Keratinocyte (primary cell): ENCODE results near the gene ACOT9. TPM values are rescaled to one million over a fixed set of nuclear protein-coding genes. Genes with fewer than 3 reads are reported as not detected.

Experiments used
- DNase-seq: peaks from one replicate; pipeline ENCODE4 v3.0.0-alpha.2; 2011; ENCODE audit warnings: low read depth, missing footprints, low spot score
- FAIRE-seq: peaks from 2 replicates; lab custom pipeline; 2011; peaks lifted over from hg19 to GRCh38; lab: Jason Lieb, UNC
- H2AFZ ChIP-seq: 2 replicates; pipeline ENCODE4 v1.6.0; 2012; ENCODE audit warnings: low read length, control low read depth, inconsistent platforms; ENCODE audit not compliant: control insufficient read depth
- H3K27ac ChIP-seq: 2 replicates; pipeline ENCODE4 v1.5.1; 2011; ENCODE audit warnings: low read length; ENCODE audit not compliant: control insufficient read depth, insufficient read depth
- H3K27me3 ChIP-seq: 3 replicates; pipeline ENCODE4 v1.6.0; 2011; ENCODE audit warnings: low read length; ENCODE audit not compliant: control insufficient read depth, insufficient read depth; ENCODE audit errors: extremely low read depth
- H3K36me3 ChIP-seq, 2 experiments: 2 replicates in 1 of 2; 3 replicates in 1 of 2; pipeline ENCODE4 v1.5.1; 2011; ENCODE audit warnings: low read length in 2 of 2, mild to moderate bottlenecking in 1 of 2; ENCODE audit not compliant: control insufficient read depth in 2 of 2, insufficient read depth in 2 of 2; ENCODE audit errors: extremely low read depth in 1 of 2
- H3K4me1 ChIP-seq: 3 replicates; pipeline ENCODE4 v1.5.1; 2011; ENCODE audit warnings: low read length; ENCODE audit not compliant: control insufficient read depth, insufficient read depth; ENCODE audit errors: extremely low read depth
- H3K4me2 ChIP-seq: 3 replicates; pipeline ENCODE4 v1.6.0; 2011; ENCODE audit warnings: low read depth, low read length; ENCODE audit not compliant: control insufficient read depth, insufficient read depth; ENCODE audit errors: extremely low read depth
- H3K4me3 ChIP-seq, 3 experiments: fragments of 200-600 bp in 1 of 3; sonication (generic) in 1 of 3; 2 replicates in 2 of 3; 3 replicates in 1 of 3; pipeline ENCODE4 v1.5.1; 2011 to 2016; ENCODE audit warnings: low read length in 3 of 3, mild to moderate bottlenecking in 3 of 3, control low read depth in 2 of 3, inconsistent platforms in 1 of 3, low read depth in 1 of 3, mixed read lengths in 1 of 3, mixed run types in 1 of 3, moderate library complexity in 1 of 3; ENCODE audit not compliant: control insufficient read depth in 2 of 3, insufficient read depth in 2 of 3; ENCODE audit errors: extremely low read depth in 1 of 3
- H3K79me2 ChIP-seq: 2 replicates; pipeline ENCODE4 v1.6.0; 2012; ENCODE audit warnings: low read length; ENCODE audit not compliant: control insufficient read depth, insufficient read depth
- H3K9ac ChIP-seq: 3 replicates; pipeline ENCODE4 v1.6.0; 2011; ENCODE audit warnings: low read length; ENCODE audit not compliant: control insufficient read depth, insufficient read depth; ENCODE audit errors: extremely low read depth
- H3K9me1 ChIP-seq: 3 replicates; pipeline ENCODE4 v1.6.0; 2011; ENCODE audit warnings: low read length; ENCODE audit not compliant: control insufficient read depth, insufficient read depth; ENCODE audit errors: extremely low read depth
- H3K9me3 ChIP-seq: 2 replicates; pipeline ENCODE4 v1.5.1; 2012; ENCODE audit warnings: low read depth, low read length; ENCODE audit not compliant: control insufficient read depth
- H4K20me1 ChIP-seq: 3 replicates; pipeline ENCODE4 v1.6.0; 2011; ENCODE audit warnings: low read length; ENCODE audit not compliant: control insufficient read depth, insufficient read depth; ENCODE audit errors: extremely low read depth
- EZH2 ChIP-seq: IDR thresholded peaks from one replicate; pipeline ENCODE4 v1.6.1; 2012; ENCODE audit warnings: inconsistent platforms, mild to moderate bottlenecking, low read length, moderate library complexity
- dilution Hi-C: fragments of 300-500 bp; cut with MboI; formaldehyde crosslinking; loops from one replicate; pipeline ENCODE4 v1.7.0; 2020; ENCODE audit warnings: low sequenced_read_pairs; ENCODE audit not compliant: extremely low pct_ligation_motif_present
- polyA plus RNA-seq, 5 experiments: library from polyadenylated mRNA; depleted of rRNA in 3 of 5; stranded (reverse) in 3 of 5; stranded (forward) in 1 of 5; unstranded in 1 of 5; fragments of >200 nt; gene quantifications; 1 replicate in 1 of 5; 2 replicates in 3 of 5; 3 replicates in 1 of 5; pipeline versions ENCODE4 v1.2.1 to v1.2.3, GENCODE V29; 2011 to 2012; ENCODE audit warnings: missing spikeins in 2 of 5, low read depth in 1 of 5, low replicate concordance in 1 of 5
- TF ChIP-seq, protein P1 (sequence below), 3 experiments: IDR thresholded peaks in 1 of 3; conservative IDR thresholded peaks in 1 of 3; optimal IDR thresholded peaks in 1 of 3; 2 replicates in 2 of 3; 3 replicates in 1 of 3; pipeline versions ENCODE3 to v1.5.1; 2011; ENCODE audit warnings: low read length in 3 of 3, mild to moderate bottlenecking in 3 of 3, moderate library complexity in 2 of 3, control low read depth in 1 of 3, inconsistent platforms in 1 of 3; ENCODE audit not compliant: insufficient read depth in 2 of 3; ENCODE audit errors: extremely low read depth in 1 of 3

Gene ACOT9
- polyA plus RNA-seq, 1 donor (not counting 4 experiments of a cell fraction or from before 2014, with no cell fraction given), result 91.9 TPM

DNA sequence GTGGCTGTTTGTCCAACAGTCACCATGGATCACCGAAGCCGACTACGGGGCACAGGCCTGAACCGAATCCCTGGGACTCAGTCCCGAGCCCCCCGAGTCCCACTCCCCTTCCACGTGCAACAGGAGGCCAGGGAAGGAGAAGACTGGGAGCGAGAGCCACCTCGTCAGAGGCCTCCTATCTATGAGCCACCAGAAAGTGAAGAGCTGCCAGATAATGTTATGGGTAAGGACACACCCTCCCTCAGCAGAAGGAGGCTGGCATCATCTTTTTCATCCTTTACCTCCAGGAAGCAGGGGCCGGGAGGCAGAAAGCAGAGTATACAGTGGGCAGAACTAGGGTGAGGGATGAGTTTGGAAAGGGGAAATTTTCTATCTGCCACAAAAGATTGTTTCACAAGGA is 78.6 kb downstream of the ACOT9 start:
- no peak for DNase-seq
- no peaks in the 10 kb centered on the region for H3K36me3 ChIP-seq
- H3K9ac ChIP-seq, result no peak overlapping the region
- no peak overlapping the region for H3K4me3 ChIP-seq
- no peaks in the 10 kb centered on the region for H3K27me3 ChIP-seq
- no peak for FAIRE-seq
- H4K20me1 ChIP-seq, result no peaks in the 10 kb centered on the region
- H3K4me2 ChIP-seq, result no peak overlapping the region
- no peaks in the 10 kb centered on the region for H3K9me3 ChIP-seq
- H3K27ac ChIP-seq, result no peak overlapping the region
- dilution Hi-C loops, result no loop called here
- TF ChIP-seq, protein P1, sequence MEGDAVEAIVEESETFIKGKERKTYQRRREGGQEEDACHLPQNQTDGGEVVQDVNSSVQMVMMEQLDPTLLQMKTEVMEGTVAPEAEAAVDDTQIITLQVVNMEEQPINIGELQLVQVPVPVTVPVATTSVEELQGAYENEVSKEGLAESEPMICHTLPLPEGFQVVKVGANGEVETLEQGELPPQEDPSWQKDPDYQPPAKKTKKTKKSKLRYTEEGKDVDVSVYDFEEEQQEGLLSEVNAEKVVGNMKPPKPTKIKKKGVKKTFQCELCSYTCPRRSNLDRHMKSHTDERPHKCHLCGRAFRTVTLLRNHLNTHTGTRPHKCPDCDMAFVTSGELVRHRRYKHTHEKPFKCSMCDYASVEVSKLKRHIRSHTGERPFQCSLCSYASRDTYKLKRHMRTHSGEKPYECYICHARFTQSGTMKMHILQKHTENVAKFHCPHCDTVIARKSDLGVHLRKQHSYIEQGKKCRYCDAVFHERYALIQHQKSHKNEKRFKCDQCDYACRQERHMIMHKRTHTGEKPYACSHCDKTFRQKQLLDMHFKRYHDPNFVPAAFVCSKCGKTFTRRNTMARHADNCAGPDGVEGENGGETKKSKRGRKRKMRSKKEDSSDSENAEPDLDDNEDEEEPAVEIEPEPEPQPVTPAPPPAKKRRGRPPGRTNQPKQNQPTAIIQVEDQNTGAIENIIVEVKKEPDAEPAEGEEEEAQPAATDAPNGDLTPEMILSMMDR (optimal IDR thresholded peaks at IDR 0.05 in 1 of 3, IDR thresholded peaks at IDR 0.05 in 1 of 3, conservative IDR thresholded peaks at IDR 0.05 in 1 of 3; ENCODE audit: extremely low read depth in 1 of 3, insufficient read depth in 2 of 3, low read length in 3 of 3), result no peak
- no peak for TF ChIP-seq EZH2
- no peaks in the 10 kb centered on the region for H3K9me1 ChIP-seq
- peaks cover 3% of the 10 kb centered on the region for H3K4me1 ChIP-seq
- no peak overlapping the region for H2AFZ ChIP-seq
- peaks cover 7% of the 10 kb centered on the region for H3K79me2 ChIP-seq

DNA sequence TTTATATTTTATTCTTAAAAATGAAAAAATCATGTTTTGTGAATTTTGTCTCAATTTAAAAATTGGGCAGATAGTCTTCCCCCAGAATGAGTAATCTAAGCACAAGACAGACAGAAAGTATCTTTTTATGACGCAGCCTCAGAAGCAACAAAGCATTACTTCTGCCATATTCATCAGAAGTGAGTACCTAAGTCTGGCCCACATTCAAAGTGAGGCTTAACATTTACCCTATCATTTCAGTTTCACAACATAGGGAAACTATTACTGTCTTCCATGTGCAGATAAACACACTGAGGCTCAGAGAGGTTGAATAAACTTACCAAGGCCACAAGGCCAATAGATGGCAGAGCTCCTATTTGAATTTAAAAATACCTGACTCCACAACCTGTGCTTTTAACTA is 80.2 kb downstream of the ACOT9 start:
- H3K27ac ChIP-seq, result no peak overlapping the region
- no peak for TF ChIP-seq EZH2
- TF ChIP-seq, protein P1 (optimal IDR thresholded peaks at IDR 0.05 in 1 of 3, IDR thresholded peaks at IDR 0.05 in 1 of 3, conservative IDR thresholded peaks at IDR 0.05 in 1 of 3; ENCODE audit: extremely low read depth in 1 of 3, insufficient read depth in 2 of 3, low read length in 3 of 3), result no peak
- H4K20me1 ChIP-seq, result no peaks in the 10 kb centered on the region
- H3K4me3 ChIP-seq, result no peak overlapping the region
- no peak overlapping the region for H3K4me2 ChIP-seq
- FAIRE-seq (no peak), DNase-seq (no peak)
- H3K9ac ChIP-seq, result no peak overlapping the region
- no peaks in the 10 kb centered on the region for H3K9me1 ChIP-seq
- H3K36me3 ChIP-seq, result no peaks in the 10 kb centered on the region
- H3K4me1 ChIP-seq, result no peaks in the 10 kb centered on the region
- no peaks in the 10 kb centered on the region for H3K9me3 ChIP-seq
- H3K79me2 ChIP-seq, result no peaks in the 10 kb centered on the region
- dilution Hi-C loops, result no loop called here
- no peak overlapping the region for H2AFZ ChIP-seq
- H3K27me3 ChIP-seq, result no peaks in the 10 kb centered on the region
